ENCODE data around the gene ANKRD13B.

ANKRD13B gene

DNA sequence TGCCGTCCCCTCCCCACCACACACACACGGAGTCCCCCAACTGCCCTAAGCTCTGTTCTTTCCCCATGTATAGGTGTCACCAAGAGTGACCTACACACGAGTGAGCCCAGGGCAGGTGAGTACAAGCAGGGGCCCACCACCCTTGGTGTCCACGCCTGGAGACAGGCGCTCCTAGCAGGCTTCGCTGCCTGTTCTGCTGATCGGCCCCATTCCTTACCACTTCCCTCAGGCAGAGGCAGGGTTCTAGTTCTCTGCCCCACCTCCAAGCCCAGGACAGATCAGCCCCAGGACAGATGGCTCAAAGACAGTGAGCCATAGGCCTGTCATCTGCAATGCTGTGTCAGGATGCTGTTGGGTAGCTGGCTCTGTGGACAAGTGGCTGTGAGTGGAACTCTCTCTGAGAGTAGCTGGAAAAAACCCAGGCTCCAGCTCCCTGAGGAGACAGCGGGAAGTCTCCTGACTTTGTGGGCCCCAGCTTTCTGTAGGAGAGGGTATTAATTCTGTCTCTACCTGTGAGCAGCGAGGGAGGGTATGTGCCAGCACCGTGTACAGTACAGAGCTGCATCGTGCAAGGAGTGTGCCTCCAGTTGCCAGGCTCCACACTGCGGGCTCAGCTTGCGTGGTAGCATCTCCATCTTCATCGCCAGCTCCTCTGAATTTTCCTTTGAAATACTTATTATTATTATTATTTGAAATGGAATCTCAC lies 23.5 kb upstream of the ANKRD13B start (continued):
- TF ChIP-seq, protein P1, sequence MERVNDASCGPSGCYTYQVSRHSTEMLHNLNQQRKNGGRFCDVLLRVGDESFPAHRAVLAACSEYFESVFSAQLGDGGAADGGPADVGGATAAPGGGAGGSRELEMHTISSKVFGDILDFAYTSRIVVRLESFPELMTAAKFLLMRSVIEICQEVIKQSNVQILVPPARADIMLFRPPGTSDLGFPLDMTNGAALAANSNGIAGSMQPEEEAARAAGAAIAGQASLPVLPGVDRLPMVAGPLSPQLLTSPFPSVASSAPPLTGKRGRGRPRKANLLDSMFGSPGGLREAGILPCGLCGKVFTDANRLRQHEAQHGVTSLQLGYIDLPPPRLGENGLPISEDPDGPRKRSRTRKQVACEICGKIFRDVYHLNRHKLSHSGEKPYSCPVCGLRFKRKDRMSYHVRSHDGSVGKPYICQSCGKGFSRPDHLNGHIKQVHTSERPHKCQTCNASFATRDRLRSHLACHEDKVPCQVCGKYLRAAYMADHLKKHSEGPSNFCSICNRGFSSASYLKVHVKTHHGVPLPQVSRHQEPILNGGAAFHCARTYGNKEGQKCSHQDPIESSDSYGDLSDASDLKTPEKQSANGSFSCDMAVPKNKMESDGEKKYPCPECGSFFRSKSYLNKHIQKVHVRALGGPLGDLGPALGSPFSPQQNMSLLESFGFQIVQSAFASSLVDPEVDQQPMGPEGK (tag by site-specific recombination; IDR thresholded peaks at IDR 0.05), result no peak
- TF ChIP-seq ZNF423 (tag by site-specific recombination; IDR thresholded peaks at IDR 0.05) (no peak), ZNF146 (tag by site-specific recombination; IDR thresholded peaks at IDR 0.05) (no peak), ZNF747 (tag by site-specific recombination; IDR thresholded peaks at IDR 0.05) (no peak), ZNF174 (tag by site-specific recombination; IDR thresholded peaks at IDR 0.05) (no peak), ZNF626 (tag by site-specific recombination; IDR thresholded peaks at IDR 0.05) (no peak), REPIN1 (tag by site-specific recombination; IDR thresholded peaks at IDR 0.05; ENCODE audit: low read depth) (no peak), ZNF48 (tag by site-specific recombination; IDR thresholded peaks at IDR 0.05) (no peak), ZNF416 (tag by site-specific recombination; IDR thresholded peaks at IDR 0.05) (no peak), ZNF658 (tag by site-specific recombination; IDR thresholded peaks at IDR 0.05) (no peak), ZNF677 (tag by site-specific recombination; IDR thresholded peaks at IDR 0.05) (no peak), ZBTB21 (tag by site-specific recombination; IDR thresholded peaks at IDR 0.05) (no peak), ZNF114 (tag by site-specific recombination; IDR thresholded peaks at IDR 0.05) (no peak), ZNF335 (tag by site-specific recombination; conservative IDR thresholded peaks at IDR 0.05) (peak; percentile 73), ZNF140 (tag by site-specific recombination; IDR thresholded peaks at IDR 0.05) (no peak), ZNF660 (tag by site-specific recombination; IDR thresholded peaks at IDR 0.05) (no peak), ZNF211 (tag by site-specific recombination; IDR thresholded peaks at IDR 0.05; ENCODE audit: low read depth) (no peak), ZNF776 (tag by site-specific recombination; IDR thresholded peaks at IDR 0.05; ENCODE audit: borderline replicate concordance) (no peak)
- TF ChIP-seq, protein P2, sequence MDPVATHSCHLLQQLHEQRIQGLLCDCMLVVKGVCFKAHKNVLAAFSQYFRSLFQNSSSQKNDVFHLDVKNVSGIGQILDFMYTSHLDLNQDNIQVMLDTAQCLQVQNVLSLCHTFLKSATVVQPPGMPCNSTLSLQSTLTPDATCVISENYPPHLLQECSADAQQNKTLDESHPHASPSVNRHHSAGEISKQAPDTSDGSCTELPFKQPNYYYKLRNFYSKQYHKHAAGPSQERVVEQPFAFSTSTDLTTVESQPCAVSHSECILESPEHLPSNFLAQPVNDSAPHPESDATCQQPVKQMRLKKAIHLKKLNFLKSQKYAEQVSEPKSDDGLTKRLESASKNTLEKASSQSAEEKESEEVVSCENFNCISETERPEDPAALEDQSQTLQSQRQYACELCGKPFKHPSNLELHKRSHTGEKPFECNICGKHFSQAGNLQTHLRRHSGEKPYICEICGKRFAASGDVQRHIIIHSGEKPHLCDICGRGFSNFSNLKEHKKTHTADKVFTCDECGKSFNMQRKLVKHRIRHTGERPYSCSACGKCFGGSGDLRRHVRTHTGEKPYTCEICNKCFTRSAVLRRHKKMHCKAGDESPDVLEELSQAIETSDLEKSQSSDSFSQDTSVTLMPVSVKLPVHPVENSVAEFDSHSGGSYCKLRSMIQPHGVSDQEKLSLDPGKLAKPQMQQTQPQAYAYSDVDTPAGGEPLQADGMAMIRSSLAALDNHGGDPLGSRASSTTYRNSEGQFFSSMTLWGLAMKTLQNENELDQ (tag by site-specific recombination; IDR thresholded peaks at IDR 0.05; ENCODE audit: low read depth), result no peak
- TF ChIP-seq, protein P3, sequence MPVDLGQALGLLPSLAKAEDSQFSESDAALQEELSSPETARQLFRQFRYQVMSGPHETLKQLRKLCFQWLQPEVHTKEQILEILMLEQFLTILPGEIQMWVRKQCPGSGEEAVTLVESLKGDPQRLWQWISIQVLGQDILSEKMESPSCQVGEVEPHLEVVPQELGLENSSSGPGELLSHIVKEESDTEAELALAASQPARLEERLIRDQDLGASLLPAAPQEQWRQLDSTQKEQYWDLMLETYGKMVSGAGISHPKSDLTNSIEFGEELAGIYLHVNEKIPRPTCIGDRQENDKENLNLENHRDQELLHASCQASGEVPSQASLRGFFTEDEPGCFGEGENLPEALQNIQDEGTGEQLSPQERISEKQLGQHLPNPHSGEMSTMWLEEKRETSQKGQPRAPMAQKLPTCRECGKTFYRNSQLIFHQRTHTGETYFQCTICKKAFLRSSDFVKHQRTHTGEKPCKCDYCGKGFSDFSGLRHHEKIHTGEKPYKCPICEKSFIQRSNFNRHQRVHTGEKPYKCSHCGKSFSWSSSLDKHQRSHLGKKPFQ (tag by site-specific recombination; IDR thresholded peaks at IDR 0.05), result no peak
- TF ChIP-seq, protein P4, sequence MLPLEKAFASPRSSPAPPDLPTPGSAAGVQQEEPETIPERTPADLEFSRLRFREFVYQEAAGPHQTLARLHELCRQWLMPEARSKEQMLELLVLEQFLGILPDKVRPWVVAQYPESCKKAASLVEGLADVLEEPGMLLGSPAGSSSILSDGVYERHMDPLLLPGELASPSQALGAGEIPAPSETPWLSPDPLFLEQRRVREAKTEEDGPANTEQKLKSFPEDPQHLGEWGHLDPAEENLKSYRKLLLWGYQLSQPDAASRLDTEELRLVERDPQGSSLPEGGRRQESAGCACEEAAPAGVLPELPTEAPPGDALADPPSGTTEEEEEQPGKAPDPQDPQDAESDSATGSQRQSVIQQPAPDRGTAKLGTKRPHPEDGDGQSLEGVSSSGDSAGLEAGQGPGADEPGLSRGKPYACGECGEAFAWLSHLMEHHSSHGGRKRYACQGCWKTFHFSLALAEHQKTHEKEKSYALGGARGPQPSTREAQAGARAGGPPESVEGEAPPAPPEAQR (tag by site-specific recombination; IDR thresholded peaks at IDR 0.05), result no peak
- TF ChIP-seq, protein P5, sequence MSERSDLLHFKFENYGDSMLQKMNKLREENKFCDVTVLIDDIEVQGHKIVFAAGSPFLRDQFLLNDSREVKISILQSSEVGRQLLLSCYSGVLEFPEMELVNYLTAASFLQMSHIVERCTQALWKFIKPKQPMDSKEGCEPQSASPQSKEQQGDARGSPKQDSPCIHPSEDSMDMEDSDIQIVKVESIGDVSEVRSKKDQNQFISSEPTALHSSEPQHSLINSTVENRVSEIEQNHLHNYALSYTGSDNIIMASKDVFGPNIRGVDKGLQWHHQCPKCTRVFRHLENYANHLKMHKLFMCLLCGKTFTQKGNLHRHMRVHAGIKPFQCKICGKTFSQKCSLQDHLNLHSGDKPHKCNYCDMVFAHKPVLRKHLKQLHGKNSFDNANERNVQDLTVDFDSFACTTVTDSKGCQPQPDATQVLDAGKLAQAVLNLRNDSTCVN (tag by site-specific recombination; optimal IDR thresholded peaks at IDR 0.05), result no peak
